HG03571 (cell line): ENCODE measurements around the gene KCNAB2.

Experiments used
- ATAC-seq: cut with Tn5 transposase; IDR thresholded peaks from one replicate; pipeline ENCODE4 v1.9.1; 2021; ENCODE audit not compliant: unreplicated experiment

The KCNAB2 gene

GRCh38 chr1:6125366-6125765 lies 79.7 kb downstream of the KCNAB2 start:
- no peak for ATAC-seq

- no peak for ATAC-seq
Measured at GRCh38 chr1:6126028-6126427, 80.3 kb downstream of the KCNAB2 start.

- no peak for ATAC-seq
Measured at GRCh38 chr1:6126521-6127067, 80.9 kb downstream of the KCNAB2 start.

GRCh38 chr1:6127587-6128163 lies 82.0 kb downstream of the KCNAB2 start:
- ATAC-seq = no peak

GRCh38 chr1:6128276-6129081 lies 82.8 kb downstream of the KCNAB2 start:
- ATAC-seq = no peak

- no peak for ATAC-seq
Measured at GRCh38 chr1:6129313-6129712, 83.6 kb downstream of the KCNAB2 start.

GRCh38 chr1:6130036-6130435 lies 84.3 kb downstream of the KCNAB2 start:
- no peak for ATAC-seq

GRCh38 chr1:6130596-6130995 lies 84.9 kb downstream of the KCNAB2 start:
- no peak for ATAC-seq

- ATAC-seq = no peak
Measured at GRCh38 chr1:6131561-6131960, 85.9 kb downstream of the KCNAB2 start.

GRCh38 chr1:6133146-6133895 lies 87.6 kb downstream of the KCNAB2 start:
- no peak for ATAC-seq

GRCh38 chr1:6134206-6134605 lies 88.5 kb downstream of the KCNAB2 start:
- ATAC-seq = no peak

- ATAC-seq = no peak
Measured at GRCh38 chr1:6134741-6135510, 89.2 kb downstream of the KCNAB2 start.

- ATAC-seq = no peak
Measured at GRCh38 chr1:6136516-6137220, 91.0 kb downstream of the KCNAB2 start.

- no peak for ATAC-seq
Measured at GRCh38 chr1:6137758-6138157, 92.1 kb downstream of the KCNAB2 start.

GRCh38 chr1:6140413-6140812 lies 94.7 kb downstream of the KCNAB2 start:
- no peak for ATAC-seq

GRCh38 chr1:6141592-6141991 lies 95.9 kb downstream of the KCNAB2 start:
- no peak for ATAC-seq

GRCh38 chr1:6142036-6142621 lies 96.4 kb downstream of the KCNAB2 start:
- no peak for ATAC-seq

GRCh38 chr1:6142734-6143133 lies 97.0 kb downstream of the KCNAB2 start:
- no peak for ATAC-seq

GRCh38 chr1:6143395-6143794 lies 97.7 kb downstream of the KCNAB2 start:
- ATAC-seq = no peak

- ATAC-seq = no peak
Measured at GRCh38 chr1:6144175-6144574, 98.5 kb downstream of the KCNAB2 start.
